GM18870 (cell line): ENCODE data around the gene TTYH1.
A peak's percentile ranks its signal among the peaks of the same experiment; 100 is the strongest.
"Not testable (repeated sequence)": the region's sequence is repeated elsewhere in the genome, so short reads cannot be mapped to it uniquely, and the experiment has no call there.

ENCODE experiments used
- ATAC-seq: cut with Tn5 transposase; IDR thresholded peaks from one replicate; pipeline ENCODE4 v1.9.1; 2021; ENCODE audit warnings: moderate library complexity; ENCODE audit not compliant: unreplicated experiment

Gene TTYH1

DNA sequence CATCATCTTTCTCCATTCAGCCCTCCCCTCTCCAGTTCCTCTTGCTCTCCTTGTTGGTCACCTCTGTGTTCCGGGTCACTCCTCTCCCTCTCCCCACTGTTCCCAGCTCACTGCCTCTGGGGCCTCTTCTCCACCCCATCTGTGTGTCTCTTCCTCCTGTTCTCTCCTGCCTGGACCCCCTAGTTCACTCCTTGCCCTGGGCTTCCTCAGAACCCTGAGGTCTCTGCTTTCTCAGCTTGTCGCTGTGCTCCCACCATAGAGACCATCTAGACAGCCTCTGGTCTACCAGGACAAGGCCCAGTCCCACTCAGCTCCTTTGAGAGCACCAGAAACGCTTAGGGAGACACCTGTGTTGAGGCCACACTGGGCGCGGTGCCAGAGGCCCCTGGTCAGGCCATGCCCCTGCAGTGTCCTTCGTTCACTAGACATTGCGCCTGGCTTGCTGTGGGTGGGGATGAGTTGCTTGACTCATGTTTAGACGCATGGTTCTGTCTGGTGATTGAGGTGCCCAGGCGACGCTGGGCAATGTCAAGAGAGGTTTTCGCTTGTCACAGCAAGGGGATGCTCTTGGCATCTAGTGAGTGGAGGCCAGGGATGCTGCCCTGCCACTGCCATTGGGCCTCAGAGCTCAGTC lies 43.5 kb downstream of the TTYH1 start:
- no peak for ATAC-seq

DNA sequence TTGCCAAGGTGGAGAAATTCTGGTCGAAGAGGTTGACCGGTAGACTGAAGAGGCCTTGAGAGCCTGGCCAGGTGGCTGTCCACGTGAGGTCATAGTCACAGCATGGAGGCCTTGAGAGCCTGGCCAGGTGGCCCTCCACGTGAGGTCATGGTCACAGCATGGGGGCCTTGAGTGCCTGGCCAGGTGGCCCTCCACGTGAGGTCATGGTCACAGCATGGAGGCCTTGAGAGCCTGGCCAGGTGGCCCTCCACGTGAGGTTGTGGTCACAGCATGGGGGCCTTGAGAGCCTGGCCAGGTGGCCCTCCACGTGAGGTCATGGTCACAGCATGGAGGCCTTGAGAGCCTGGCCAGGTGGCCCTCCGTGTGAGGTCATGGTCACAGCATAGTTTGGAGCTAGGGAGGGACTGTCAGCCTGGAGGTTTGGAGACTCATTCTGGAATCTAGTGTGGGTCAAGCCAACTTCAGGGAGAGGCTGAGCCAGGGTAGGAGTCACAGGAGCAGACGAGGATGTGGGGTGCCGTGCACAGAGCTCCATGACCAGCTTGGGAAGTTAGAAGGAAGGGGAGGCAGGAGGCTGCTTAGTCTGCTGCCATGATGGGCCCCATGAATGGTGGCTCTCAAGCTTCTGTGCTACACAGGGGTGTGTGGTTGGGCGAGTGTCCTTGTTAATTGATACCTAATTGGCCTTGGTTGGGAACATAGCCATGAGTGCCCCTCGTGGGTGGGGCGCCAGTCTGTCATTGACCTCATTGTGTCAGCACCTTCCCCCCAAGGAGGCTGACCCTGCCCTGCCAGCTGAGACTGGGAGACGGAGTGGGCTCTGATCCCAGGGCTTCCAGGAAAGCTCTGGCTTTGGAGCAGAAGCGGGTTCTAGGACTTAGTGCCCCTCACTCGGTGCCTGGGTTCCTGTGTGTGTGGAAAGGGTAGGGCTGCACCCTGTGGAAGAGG lies 44.3 kb downstream of the TTYH1 start:
- ATAC-seq, result no peak

DNA sequence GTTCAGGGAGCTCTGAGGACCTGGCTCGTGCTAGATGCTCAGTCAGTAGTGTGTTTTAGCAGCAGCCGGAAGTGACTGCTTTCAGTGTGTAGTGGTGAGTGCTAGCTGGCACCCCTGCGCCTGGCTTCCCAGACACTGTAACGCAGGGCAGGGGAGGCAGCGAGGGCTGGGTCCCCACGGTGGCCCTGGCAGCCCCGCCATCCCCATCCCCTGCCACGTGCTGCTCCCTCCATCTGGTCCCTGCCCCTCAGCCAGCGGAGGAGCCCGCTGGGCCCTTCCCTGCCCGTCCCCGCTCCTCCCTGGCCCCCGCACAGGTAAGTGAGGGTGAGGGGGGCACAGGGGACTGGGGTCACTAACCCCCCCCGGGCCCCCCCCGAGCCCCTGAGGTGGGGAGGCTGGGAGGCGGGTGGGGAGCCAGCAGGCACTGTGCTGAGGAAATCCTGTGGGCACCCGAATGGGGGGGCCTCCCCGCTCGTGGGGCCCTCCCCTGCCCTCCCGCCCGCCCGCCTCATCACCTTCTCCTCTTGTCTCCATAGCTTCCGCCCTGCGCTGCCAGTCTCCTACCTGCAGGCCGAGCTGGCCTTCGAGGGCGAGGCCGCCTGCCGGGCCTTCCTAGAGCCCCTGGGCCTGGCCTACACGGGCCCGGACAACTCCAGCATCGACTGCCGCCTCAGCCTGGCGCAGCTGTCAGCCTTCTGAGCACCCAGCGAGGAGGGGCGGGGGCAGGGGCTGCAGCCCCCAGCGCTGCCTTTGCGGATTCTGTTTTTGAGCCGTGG lies 45.2 kb downstream of the TTYH1 start:
- ATAC-seq, result no peak

GRCh38 chr19:54461210-54461609 lies 45.9 kb downstream of the TTYH1 start:
- no peak for ATAC-seq

DNA sequence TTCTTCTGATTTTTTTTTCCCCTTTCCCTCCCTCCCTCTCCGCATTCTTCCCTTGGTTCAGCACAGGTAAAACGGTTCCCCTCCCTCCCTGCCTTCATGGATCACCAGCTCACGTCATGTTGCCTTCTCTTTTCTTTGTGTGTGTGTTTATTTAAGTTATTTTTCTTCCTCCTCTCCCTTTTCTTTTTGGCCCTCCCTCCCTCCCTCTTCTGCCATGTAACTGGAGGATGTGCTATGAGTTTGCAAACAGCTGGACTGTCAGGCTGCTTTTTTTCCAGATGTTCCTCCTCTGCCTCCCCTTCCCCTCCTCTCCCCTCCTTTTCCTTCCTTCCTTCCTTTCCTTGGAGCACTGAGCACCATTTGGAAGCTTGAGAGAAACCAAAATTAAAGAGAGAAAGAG lies 46.3 kb downstream of the TTYH1 start:
- ATAC-seq, result no peak

- ATAC-seq, result no peak
Observed at GRCh38 chr19:54462047-54462654, 46.9 kb downstream of the TTYH1 start.

DNA sequence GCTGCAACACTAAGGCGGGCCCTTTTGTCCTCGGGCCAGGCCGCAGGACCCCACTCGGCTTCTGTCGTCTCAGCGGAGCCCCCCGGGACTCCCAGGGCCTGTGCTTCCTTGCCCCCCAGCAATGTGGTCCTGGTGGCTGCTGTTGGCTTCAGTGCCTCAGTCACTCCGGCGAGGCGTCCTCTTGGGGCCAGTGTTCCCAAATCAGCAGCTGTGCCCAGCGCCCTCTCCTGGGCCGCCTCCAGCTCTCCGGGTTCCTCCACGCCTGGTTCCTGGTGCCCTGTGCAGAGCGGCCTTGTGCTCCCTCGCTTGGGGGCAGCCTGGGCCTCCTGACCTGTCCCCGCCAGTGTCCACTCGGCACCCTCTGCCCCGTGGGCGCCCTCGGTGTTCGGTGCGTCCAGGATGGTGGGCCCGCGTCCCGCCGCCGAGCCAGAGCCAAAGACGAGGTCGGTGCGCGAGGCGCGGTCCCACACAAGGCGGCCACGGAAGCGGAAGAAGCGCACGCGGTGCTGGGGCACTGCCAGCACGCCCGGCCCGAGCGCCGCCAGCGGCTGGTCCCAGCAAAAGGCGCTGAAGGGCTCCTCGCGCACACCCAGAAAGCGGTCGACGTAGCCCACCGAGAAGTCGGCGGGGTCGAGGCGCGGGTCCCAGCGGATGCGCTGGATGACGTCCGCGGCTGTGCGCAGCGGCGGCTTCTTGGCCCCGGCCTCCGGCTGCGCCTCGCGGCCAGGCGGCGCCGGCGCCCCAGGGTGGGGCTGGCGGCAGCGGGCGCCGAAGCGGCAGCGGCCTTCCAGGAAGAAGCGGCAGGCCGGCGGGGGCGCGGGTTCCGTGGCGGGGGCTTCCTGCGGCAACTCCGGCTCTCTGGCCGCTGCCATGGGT lies 47.6 kb downstream of the TTYH1 start:
- ATAC-seq, result no peak

GRCh38 chr19:54463531-54464043 lies 48.3 kb downstream of the TTYH1 start, which contains the start of gene LENG9:
TSS of gene LENG9 (minus strand) at chr19:54463778. CDS start at chr19:54463526, 252 bp downstream.
- ATAC-seq, result peak; percentile 54

DNA sequence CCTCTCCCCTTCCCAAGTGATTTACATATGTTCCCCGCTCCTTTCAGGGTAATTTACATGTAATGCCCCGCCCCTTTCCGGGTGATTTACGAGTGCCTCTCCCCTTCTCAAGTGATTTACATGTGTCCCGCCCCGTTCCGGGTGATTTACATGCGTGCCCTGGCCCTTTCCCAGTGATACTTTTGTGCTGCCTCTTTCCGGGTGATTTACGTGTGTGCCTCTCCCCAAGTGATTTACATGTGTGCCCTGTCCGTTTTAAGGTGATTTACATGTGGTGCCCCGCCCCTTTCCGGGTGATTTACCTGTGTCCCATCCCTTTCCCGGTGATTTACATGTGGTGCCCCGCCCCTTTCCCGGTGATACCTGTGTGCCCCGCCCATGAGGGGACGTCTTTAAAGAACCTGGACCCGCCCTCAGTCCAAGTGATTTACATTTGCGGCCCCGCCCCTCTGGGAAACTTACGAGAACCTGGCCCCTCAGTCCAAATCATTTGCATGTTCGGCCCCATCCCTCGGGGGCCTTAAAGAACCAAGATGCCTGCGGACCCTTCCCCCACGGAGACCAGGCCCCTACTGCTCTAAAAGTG lies 48.9 kb downstream of the TTYH1 start:
- ATAC-seq, result peak; percentile 63

DNA sequence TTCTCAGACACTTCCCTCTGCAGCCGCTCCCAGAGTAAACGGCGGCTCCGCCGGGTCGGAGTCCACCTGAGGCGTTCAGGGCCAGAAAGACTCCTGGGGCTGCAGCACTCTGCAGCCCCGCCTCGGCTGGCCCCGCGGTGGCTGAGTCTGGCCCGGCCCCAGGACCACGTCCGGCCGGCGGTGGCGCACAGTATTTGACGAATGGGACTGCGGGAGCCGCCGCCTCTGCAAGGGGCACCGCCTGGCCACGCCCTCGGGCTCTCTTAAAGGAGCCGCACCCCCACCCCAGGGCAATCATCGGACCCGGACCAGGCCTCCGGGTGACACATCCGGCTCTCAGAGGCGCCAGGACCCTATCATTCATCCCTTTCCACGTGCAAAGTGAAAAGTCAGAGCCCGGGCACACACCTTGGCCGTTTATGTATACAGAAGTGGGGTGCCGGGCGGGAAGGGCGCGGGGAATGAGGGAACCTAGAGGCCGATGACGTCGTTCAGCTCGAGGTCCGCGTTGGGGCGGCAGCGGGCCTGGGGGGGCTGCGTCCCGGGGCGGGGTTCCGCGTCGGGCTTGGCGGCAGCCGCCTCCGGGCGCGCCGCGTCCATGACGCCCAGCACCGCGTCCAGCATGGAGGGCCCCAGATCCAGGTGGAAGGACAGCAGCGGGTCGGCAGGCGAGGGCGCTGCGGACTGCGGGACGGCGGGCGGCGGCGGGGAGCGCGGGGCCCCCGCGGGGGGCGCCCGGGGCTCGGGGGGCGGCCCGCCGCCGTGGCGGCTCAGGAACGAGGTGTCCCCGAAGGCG lies 49.6 kb downstream of the TTYH1 start:
- peak; percentile 25 for ATAC-seq

- no peak for ATAC-seq
Observed at GRCh38 chr19:54465426-54466109, 50.3 kb downstream of the TTYH1 start.

DNA sequence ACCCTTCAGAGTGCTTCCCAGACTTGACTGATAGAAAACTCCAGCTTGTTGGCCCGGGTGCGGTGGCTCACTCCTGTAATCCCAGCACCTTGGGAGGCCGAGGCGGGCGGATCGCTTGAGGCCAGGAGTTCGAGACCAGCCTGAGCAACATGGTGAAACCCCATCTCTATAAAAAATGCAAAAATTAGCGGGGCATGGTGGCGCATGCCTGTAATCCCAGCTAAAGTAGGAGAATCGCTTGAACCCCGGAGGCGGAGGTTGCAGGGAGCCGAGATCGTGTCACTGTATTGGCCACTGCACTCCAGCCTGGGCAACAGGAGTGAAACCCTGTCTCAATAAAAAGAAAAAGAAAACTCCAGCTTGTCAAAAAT lies 50.8 kb downstream of the TTYH1 start:
- not testable (repeated sequence) for ATAC-seq

DNA sequence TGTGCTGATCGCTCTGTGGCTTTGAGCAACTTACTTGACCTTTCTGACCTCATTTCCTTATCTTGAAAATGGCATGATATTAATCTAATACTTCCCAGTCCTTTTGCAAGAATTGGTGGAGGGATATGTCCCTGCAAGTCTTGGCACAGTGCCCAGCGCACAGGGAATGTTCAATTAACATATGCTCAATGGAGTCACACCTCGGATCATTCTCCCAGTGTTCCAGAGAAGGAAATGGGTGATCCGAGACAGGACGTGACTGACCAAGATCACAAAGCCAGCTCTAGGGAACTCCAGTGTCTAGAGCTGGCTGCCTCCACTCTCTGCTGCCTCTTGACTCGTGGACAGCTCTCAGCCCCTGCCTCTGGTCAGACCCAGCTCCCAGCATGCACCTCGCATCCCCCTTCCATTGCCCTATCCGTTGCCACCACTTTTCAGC lies 54.3 kb downstream of the TTYH1 start:
- no peak for ATAC-seq

- ATAC-seq, result no peak
Observed at GRCh38 chr19:54470276-54470887, 55.1 kb downstream of the TTYH1 start.

- ATAC-seq, result no peak
Observed at GRCh38 chr19:54470991-54471782, 55.9 kb downstream of the TTYH1 start.

GRCh38 chr19:54473071-54473891 lies 58.0 kb downstream of the TTYH1 start, which contains the start of gene CDC42EP5:
TSS of gene CDC42EP5 (minus strand) at chr19:54473296. CDS start at chr19:54465547, 7,749 bp downstream.
- ATAC-seq, result no peak
